ENCODE results near the gene LHX3.

DNA sequence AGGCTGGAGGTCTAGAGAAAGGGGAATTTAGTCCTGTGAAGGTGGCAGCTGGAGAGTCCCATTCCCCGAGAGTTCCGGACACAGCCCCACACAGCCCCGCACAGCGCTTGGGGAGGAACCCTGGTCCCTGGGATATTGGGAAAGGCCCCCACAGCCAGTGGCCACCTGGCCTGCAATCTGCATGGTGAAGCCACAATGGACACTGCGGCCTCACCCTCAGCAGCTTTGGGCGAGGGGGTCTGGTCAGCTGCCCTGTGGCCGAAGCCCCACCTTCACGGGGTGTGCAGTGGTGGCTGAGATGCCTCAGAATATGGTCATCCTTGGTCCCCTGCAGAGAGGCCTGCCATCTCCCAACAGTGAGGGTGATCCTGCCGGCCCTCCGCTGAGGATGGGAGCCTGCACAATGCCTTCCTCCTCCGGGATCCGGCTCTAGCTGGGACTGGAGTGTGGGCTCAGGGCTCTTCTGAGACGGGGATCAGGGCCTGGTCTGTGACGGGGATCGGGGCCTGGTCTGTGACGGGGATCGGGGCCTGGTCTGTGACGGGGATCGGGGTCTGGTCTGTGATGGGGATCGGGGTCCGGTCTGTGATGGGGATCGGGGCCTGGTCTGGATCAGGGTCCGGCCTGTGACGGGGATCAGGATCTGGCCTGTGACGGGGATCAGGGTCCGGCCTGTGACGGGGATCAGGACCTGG is 52.9 kb downstream of the LHX3 start:
- TF ChIP-seq, protein P1, sequence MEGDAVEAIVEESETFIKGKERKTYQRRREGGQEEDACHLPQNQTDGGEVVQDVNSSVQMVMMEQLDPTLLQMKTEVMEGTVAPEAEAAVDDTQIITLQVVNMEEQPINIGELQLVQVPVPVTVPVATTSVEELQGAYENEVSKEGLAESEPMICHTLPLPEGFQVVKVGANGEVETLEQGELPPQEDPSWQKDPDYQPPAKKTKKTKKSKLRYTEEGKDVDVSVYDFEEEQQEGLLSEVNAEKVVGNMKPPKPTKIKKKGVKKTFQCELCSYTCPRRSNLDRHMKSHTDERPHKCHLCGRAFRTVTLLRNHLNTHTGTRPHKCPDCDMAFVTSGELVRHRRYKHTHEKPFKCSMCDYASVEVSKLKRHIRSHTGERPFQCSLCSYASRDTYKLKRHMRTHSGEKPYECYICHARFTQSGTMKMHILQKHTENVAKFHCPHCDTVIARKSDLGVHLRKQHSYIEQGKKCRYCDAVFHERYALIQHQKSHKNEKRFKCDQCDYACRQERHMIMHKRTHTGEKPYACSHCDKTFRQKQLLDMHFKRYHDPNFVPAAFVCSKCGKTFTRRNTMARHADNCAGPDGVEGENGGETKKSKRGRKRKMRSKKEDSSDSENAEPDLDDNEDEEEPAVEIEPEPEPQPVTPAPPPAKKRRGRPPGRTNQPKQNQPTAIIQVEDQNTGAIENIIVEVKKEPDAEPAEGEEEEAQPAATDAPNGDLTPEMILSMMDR (IDR thresholded peaks at IDR 0.05; ENCODE audit: control extremely low read depth in 1 of 3, insufficient read depth in 1 of 3, low read depth in 1 of 3, low read length in 3 of 3) = no peak
- no peak for TF ChIP-seq MAFK (IDR thresholded peaks at IDR 0.05; ENCODE audit: low read depth, low read length)
- TF ChIP-seq JUN (IDR thresholded peaks at IDR 0.05; ENCODE audit: low read depth, low read length) = no peak
- no peak for TF ChIP-seq USF2 (IDR thresholded peaks at IDR 0.05; ENCODE audit: low read length)
- no peak for TF ChIP-seq MAX (IDR thresholded peaks at IDR 0.05)
- no peak for TF ChIP-seq CHD1 (IDR thresholded peaks at IDR 0.05; ENCODE audit: low read depth, low read length)

All from H1 (cell line).